GM13976 (cell line): ENCODE results near the gene ZNF169.

Experiments
- DNase-seq: peaks from one replicate; pipeline ENCODE4 v3.0.0; 2012; ENCODE audit warnings: low spot score
- in situ Hi-C: fragments of 300-500 bp; cut with MboI; formaldehyde crosslinking; loops from one replicate; pipeline ENCODE4 v1.12.0; 2022; ENCODE audit warnings: low sequenced_read_pairs, mixed read lengths, inconsistent platforms; ENCODE audit not compliant: unreplicated experiment
- TF ChIP-seq, protein P1 (sequence below): IDR thresholded peaks from 2 replicates; pipeline ENCODE4 v1.5.1; 2012; ENCODE audit warnings: borderline replicate concordance, mild to moderate bottlenecking; ENCODE audit not compliant: insufficient read depth; ENCODE audit errors: extremely low read depth, missing control alignments, control extremely low read depth

The ZNF169 gene

DNA sequence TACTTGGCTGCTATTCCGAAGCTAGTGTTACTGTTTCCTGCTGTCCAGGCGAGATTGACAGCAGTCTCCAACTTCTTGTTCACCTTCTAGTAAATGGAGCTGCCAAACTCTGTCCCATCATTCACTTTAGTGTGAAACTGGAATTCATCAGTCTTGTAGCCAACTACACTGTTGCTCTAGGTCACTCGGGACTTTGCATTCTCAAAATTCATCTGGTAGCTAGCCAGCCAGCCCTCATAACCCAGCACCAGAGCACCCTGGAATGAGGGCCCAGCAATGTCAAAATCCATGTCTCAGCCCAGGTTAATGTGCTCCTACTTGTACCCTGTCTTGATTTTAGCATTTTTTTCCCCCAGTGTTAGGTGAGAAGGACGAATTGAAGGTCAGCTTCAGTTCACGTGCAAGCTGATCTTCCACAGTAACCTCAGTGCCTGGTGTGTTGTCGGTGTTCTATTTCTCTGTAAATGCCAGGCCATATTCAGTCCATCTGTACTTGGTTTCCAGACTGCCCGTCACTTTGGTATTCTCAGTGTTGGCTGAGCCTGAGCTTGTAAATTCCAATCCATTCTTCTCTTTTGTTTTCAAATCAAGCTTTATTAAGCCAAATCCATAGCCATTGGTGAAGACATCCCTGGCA, 28.9 kb downstream of the ZNF169 start:
- in situ Hi-C loops, result no loop called here
- TF ChIP-seq, protein P1, sequence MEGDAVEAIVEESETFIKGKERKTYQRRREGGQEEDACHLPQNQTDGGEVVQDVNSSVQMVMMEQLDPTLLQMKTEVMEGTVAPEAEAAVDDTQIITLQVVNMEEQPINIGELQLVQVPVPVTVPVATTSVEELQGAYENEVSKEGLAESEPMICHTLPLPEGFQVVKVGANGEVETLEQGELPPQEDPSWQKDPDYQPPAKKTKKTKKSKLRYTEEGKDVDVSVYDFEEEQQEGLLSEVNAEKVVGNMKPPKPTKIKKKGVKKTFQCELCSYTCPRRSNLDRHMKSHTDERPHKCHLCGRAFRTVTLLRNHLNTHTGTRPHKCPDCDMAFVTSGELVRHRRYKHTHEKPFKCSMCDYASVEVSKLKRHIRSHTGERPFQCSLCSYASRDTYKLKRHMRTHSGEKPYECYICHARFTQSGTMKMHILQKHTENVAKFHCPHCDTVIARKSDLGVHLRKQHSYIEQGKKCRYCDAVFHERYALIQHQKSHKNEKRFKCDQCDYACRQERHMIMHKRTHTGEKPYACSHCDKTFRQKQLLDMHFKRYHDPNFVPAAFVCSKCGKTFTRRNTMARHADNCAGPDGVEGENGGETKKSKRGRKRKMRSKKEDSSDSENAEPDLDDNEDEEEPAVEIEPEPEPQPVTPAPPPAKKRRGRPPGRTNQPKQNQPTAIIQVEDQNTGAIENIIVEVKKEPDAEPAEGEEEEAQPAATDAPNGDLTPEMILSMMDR, result no peak
- no peak for DNase-seq

DNA sequence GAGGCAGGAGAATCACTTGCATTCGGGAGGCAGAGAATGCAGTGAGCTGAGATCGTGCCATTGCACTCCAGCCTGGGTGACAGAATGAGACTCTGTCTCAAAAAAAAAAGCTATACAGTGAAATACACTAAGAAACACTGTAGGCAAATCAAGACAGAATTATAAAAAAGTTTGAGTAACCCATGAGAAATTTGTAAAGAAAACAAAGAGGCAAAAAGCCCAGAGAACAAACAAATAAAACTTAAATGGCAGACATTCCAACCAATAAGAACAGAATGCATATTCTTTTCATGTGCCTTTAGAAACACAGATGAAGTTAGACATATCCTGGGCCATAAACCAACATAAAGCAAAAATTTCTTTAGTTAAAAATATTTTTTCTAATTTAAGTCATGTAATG, 30.6 kb downstream of the ZNF169 start:
- in situ Hi-C loops, result no loop called here
- no peak for DNase-seq
- TF ChIP-seq, protein P1, result no peak

DNA sequence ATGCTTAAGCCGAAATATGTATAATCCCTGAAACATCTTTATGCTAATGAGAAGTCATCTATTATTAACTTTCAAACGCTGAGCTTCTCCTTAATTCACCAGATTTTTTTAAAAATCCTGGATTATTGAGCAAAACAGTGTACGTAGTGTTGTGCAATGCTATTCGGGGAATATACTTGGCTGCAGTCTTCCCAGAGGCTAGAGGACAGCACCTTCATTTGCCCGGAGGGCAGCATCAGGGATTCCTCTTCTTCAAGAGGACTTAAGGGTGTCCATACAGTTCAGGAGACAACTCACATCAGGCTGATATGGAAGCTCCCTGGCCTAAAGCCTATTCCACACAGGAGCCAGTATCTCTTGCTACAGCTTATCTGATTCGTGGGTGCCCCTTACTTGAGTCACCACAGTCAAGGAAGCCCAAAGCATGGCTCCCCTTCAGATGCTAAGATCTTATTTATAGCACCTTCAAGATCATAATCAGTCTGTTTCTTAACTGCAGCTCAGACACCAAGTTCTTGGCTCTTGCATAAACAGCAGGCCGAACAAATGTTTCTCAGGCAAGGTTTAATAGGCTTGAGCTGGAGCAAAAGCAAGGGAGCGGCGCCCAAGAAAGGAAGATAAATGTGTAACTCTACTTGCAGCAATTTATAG, 40.0 kb downstream of the ZNF169 start:
- in situ Hi-C loops, result no loop called here
- TF ChIP-seq, protein P1, result no peak

DNA sequence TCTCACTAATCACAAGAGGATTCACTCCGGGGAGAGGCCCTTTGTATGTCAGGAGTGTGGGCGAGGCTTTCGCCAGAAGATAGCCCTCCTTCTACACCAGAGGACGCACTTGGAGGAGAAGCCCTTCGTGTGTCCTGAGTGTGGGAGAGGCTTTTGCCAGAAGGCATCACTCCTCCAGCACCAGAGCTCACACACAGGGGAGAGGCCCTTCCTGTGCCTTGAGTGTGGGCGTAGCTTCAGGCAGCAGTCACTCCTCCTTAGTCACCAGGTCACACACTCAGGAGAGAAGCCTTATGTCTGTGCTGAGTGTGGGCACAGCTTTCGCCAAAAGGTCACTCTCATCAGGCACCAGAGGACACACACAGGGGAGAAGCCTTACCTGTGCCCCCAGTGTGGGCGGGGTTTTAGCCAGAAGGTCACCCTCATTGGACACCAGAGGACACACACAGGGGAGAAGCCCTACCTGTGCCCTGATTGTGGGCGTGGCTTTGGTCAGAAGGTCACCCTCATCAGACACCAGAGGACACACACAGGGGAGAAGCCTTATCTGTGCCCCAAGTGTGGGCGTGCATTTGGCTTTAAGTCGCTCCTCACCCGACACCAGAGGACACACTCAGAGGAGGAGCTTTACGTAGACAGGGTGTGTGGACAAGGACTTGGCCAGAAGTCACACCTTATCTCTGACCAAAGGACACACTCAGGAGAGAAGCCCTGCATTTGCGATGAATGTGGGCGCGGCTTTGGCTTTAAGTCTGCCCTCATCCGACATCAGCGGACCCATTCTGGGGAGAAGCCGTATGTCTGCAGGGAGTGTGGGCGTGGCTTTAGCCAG, 41.6 kb downstream of the ZNF169 start:
- in situ Hi-C loops, result no loop called here
- TF ChIP-seq, protein P1, result no peak
- DNase-seq, result no peak

More for the DNA sequence above, 40.0 kb downstream of the ZNF169 start:
- DNase-seq, result no peak

DNA sequence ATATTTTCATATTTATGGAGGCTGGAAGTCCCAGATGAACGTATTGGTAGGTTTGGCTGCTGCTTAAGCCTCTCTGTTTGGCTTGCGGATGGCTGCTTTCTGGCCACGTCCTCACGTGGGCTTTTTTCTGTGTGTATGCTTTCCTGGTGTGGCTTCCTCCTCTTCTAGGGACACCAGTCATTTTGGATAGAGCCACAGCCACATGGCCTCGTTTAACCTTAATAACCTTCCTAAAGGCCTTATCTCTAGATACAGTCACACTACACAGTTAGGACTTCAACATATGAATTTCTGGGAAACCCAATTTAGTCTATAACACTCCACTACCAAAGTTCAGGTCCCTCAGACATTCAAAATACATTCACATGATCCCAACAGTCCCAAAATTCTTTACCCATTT, 42.5 kb downstream of the ZNF169 start:
- in situ Hi-C loops, result no loop called here
- TF ChIP-seq, protein P1, result no peak
- DNase-seq, result no peak

DNA sequence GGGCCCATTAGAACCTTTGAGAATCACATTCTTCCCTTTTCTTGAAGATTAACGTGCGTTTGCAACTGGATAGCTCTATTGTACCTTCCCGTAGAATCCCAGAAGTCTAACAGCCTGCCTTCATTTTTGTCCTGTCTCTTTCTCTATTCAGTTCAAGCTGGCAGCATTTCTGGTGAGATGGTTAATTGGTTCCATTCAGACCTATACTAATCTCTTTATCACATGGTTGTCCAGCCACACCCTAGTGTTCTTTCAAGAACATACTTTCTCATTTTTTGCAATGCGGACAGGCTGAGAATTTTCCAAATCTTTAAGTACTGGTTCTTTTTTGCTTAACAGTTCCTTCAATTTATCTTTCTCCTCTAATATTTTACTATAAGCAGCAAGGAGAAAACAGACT, 43.3 kb downstream of the ZNF169 start:
- in situ Hi-C loops, result no loop called here
- no peak for DNase-seq
- TF ChIP-seq, protein P1, result no peak
